Keratinocyte (primary cell): ENCODE data around the gene ACTN4. TPM values are rescaled to one million over a fixed set of nuclear protein-coding genes. Genes with fewer than 3 reads are reported as not detected.

ENCODE experiments used
- DNase-seq: peaks from one replicate; pipeline ENCODE4 v3.0.0-alpha.2; 2011; ENCODE audit warnings: low read depth, missing footprints, low spot score
- FAIRE-seq: peaks from 2 replicates; lab custom pipeline; 2011; peaks lifted over from hg19 to GRCh38; lab: Jason Lieb, UNC
- H2AFZ ChIP-seq: 2 replicates; pipeline ENCODE4 v1.6.0; 2012; ENCODE audit warnings: low read length, control low read depth, inconsistent platforms; ENCODE audit not compliant: control insufficient read depth
- H3K27ac ChIP-seq: 2 replicates; pipeline ENCODE4 v1.5.1; 2011; ENCODE audit warnings: low read length; ENCODE audit not compliant: control insufficient read depth, insufficient read depth
- H3K27me3 ChIP-seq: 3 replicates; pipeline ENCODE4 v1.6.0; 2011; ENCODE audit warnings: low read length; ENCODE audit not compliant: control insufficient read depth, insufficient read depth; ENCODE audit errors: extremely low read depth
- H3K36me3 ChIP-seq, 2 experiments: 2 replicates in 1 of 2; 3 replicates in 1 of 2; pipeline ENCODE4 v1.5.1; 2011; ENCODE audit warnings: low read length in 2 of 2, mild to moderate bottlenecking in 1 of 2; ENCODE audit not compliant: control insufficient read depth in 2 of 2, insufficient read depth in 2 of 2; ENCODE audit errors: extremely low read depth in 1 of 2
- H3K4me1 ChIP-seq: 3 replicates; pipeline ENCODE4 v1.5.1; 2011; ENCODE audit warnings: low read length; ENCODE audit not compliant: control insufficient read depth, insufficient read depth; ENCODE audit errors: extremely low read depth
- H3K4me2 ChIP-seq: 3 replicates; pipeline ENCODE4 v1.6.0; 2011; ENCODE audit warnings: low read depth, low read length; ENCODE audit not compliant: control insufficient read depth, insufficient read depth; ENCODE audit errors: extremely low read depth
- H3K4me3 ChIP-seq, 3 experiments: fragments of 200-600 bp in 1 of 3; sonication (generic) in 1 of 3; 2 replicates in 2 of 3; 3 replicates in 1 of 3; pipeline ENCODE4 v1.5.1; 2011 to 2016; ENCODE audit warnings: low read length in 3 of 3, mild to moderate bottlenecking in 3 of 3, control low read depth in 2 of 3, inconsistent platforms in 1 of 3, low read depth in 1 of 3, mixed read lengths in 1 of 3, mixed run types in 1 of 3, moderate library complexity in 1 of 3; ENCODE audit not compliant: control insufficient read depth in 2 of 3, insufficient read depth in 2 of 3; ENCODE audit errors: extremely low read depth in 1 of 3
- H3K79me2 ChIP-seq: 2 replicates; pipeline ENCODE4 v1.6.0; 2012; ENCODE audit warnings: low read length; ENCODE audit not compliant: control insufficient read depth, insufficient read depth
- H3K9ac ChIP-seq: 3 replicates; pipeline ENCODE4 v1.6.0; 2011; ENCODE audit warnings: low read length; ENCODE audit not compliant: control insufficient read depth, insufficient read depth; ENCODE audit errors: extremely low read depth
- H3K9me1 ChIP-seq: 3 replicates; pipeline ENCODE4 v1.6.0; 2011; ENCODE audit warnings: low read length; ENCODE audit not compliant: control insufficient read depth, insufficient read depth; ENCODE audit errors: extremely low read depth
- H3K9me3 ChIP-seq: 2 replicates; pipeline ENCODE4 v1.5.1; 2012; ENCODE audit warnings: low read depth, low read length; ENCODE audit not compliant: control insufficient read depth
- H4K20me1 ChIP-seq: 3 replicates; pipeline ENCODE4 v1.6.0; 2011; ENCODE audit warnings: low read length; ENCODE audit not compliant: control insufficient read depth, insufficient read depth; ENCODE audit errors: extremely low read depth
- EZH2 ChIP-seq: IDR thresholded peaks from one replicate; pipeline ENCODE4 v1.6.1; 2012; ENCODE audit warnings: inconsistent platforms, mild to moderate bottlenecking, low read length, moderate library complexity
- dilution Hi-C: fragments of 300-500 bp; cut with MboI; formaldehyde crosslinking; loops from one replicate; pipeline ENCODE4 v1.7.0; 2020; ENCODE audit warnings: low sequenced_read_pairs; ENCODE audit not compliant: extremely low pct_ligation_motif_present
- polyA plus RNA-seq, 5 experiments: library from polyadenylated mRNA; depleted of rRNA in 3 of 5; stranded (reverse) in 3 of 5; stranded (forward) in 1 of 5; unstranded in 1 of 5; fragments of >200 nt; gene quantifications; 1 replicate in 1 of 5; 2 replicates in 3 of 5; 3 replicates in 1 of 5; pipeline versions ENCODE4 v1.2.1 to v1.2.3, GENCODE V29; 2011 to 2012; ENCODE audit warnings: missing spikeins in 2 of 5, low read depth in 1 of 5, low replicate concordance in 1 of 5
- TF ChIP-seq, protein P1 (sequence below), 3 experiments: IDR thresholded peaks in 1 of 3; conservative IDR thresholded peaks in 1 of 3; optimal IDR thresholded peaks in 1 of 3; 2 replicates in 2 of 3; 3 replicates in 1 of 3; pipeline versions ENCODE3 to v1.5.1; 2011; ENCODE audit warnings: low read length in 3 of 3, mild to moderate bottlenecking in 3 of 3, moderate library complexity in 2 of 3, control low read depth in 1 of 3, inconsistent platforms in 1 of 3; ENCODE audit not compliant: insufficient read depth in 2 of 3; ENCODE audit errors: extremely low read depth in 1 of 3

The ACTN4 gene
- polyA plus RNA-seq, 1 donor (not counting 4 experiments of a cell fraction or from before 2014, with no cell fraction given): 463 TPM

GRCh38 chr19:38726761-38727301 is 79.4 kb downstream of the ACTN4 start:
- FAIRE-seq (no peak), DNase-seq (no peak)
- H3K27ac ChIP-seq: no peak overlapping the region
- peaks cover 8% of the 10 kb centered on the region for H3K79me2 ChIP-seq
- no peak overlapping the region for H3K9ac ChIP-seq
- no peaks in the 10 kb centered on the region for H3K27me3 ChIP-seq
- no peaks in the 10 kb centered on the region for H4K20me1 ChIP-seq
- H3K36me3 ChIP-seq: peaks cover 64 to 79% of the 10 kb centered on the region in 2 experiments
- H3K4me1 ChIP-seq: no peaks in the 10 kb centered on the region
- no peak overlapping the region for H3K4me3 ChIP-seq
- TF ChIP-seq, protein P1, sequence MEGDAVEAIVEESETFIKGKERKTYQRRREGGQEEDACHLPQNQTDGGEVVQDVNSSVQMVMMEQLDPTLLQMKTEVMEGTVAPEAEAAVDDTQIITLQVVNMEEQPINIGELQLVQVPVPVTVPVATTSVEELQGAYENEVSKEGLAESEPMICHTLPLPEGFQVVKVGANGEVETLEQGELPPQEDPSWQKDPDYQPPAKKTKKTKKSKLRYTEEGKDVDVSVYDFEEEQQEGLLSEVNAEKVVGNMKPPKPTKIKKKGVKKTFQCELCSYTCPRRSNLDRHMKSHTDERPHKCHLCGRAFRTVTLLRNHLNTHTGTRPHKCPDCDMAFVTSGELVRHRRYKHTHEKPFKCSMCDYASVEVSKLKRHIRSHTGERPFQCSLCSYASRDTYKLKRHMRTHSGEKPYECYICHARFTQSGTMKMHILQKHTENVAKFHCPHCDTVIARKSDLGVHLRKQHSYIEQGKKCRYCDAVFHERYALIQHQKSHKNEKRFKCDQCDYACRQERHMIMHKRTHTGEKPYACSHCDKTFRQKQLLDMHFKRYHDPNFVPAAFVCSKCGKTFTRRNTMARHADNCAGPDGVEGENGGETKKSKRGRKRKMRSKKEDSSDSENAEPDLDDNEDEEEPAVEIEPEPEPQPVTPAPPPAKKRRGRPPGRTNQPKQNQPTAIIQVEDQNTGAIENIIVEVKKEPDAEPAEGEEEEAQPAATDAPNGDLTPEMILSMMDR (optimal IDR thresholded peaks at IDR 0.05 in 1 of 3, IDR thresholded peaks at IDR 0.05 in 1 of 3, conservative IDR thresholded peaks at IDR 0.05 in 1 of 3; ENCODE audit: extremely low read depth in 1 of 3, insufficient read depth in 2 of 3, low read length in 3 of 3): no peak
- no peak for TF ChIP-seq EZH2
- no peak overlapping the region for H3K4me2 ChIP-seq
- H2AFZ ChIP-seq: no peak overlapping the region
- H3K9me1 ChIP-seq: no peaks in the 10 kb centered on the region
- dilution Hi-C loops: no loop called here
- H3K9me3 ChIP-seq: no peaks in the 10 kb centered on the region

GRCh38 chr19:38727306-38727867 is 79.9 kb downstream of the ACTN4 start:
- Histone ChIP-seq H3K4me2 (no peak overlapping the region), H3K4me1 (no peaks in the 10 kb centered on the region), H4K20me1 (no peaks in the 10 kb centered on the region), H3K9me1 (no peaks in the 10 kb centered on the region), H3K36me3 (peaks cover 58 to 75% of the 10 kb centered on the region in 2 experiments), H3K27me3 (no peaks in the 10 kb centered on the region), H2AFZ (no peak overlapping the region), H3K27ac (no peak overlapping the region), H3K9me3 (no peaks in the 10 kb centered on the region), H3K4me3 (no peak overlapping the region), H3K79me2 (peaks cover 8% of the 10 kb centered on the region), H3K9ac (no peak overlapping the region)
- FAIRE-seq (no peak), DNase-seq (no peak)
- dilution Hi-C loops: no loop called here
- TF ChIP-seq, protein P1 (optimal IDR thresholded peaks at IDR 0.05 in 1 of 3, IDR thresholded peaks at IDR 0.05 in 1 of 3, conservative IDR thresholded peaks at IDR 0.05 in 1 of 3; ENCODE audit: extremely low read depth in 1 of 3, insufficient read depth in 2 of 3, low read length in 3 of 3): no peak
- TF ChIP-seq EZH2: no peak
